NOMO-1 treated with DMSO at 0.1 percent for 48 hours (cell line): ENCODE measurements around the gene EYA3.

Experiments used
- DNase-seq: peaks from one replicate; lab custom pipeline; 2025; ENCODE audit not compliant: unreplicated experiment; lab: John Stamatoyannopoulos, UW

Gene EYA3

GRCh38 chr1:27971674-27972073 lies 116.7 kb downstream of the EYA3 start:
- DNase-seq: no peak

GRCh38 chr1:27970401-27970800 lies 118.0 kb downstream of the EYA3 start:
- DNase-seq: no peak

GRCh38 chr1:27968692-27969091 lies 119.7 kb downstream of the EYA3 start:
- no peak for DNase-seq

- DNase-seq: no peak
Observed at GRCh38 chr1:27967884-27968466, 120.4 kb downstream of the EYA3 start.

GRCh38 chr1:27967106-27967883 lies 121.1 kb downstream of the EYA3 start:
- DNase-seq: no peak

- DNase-seq: no peak
Observed at GRCh38 chr1:27966402-27967105, 121.9 kb downstream of the EYA3 start.

- DNase-seq: no peak
Observed at GRCh38 chr1:27963393-27963792, 125.0 kb downstream of the EYA3 start.

- DNase-seq: no peak
Observed at GRCh38 chr1:27961646-27962221, 126.7 kb downstream of the EYA3 start.

- DNase-seq: no peak
Observed at GRCh38 chr1:27960762-27961645, 127.4 kb downstream of the EYA3 start.

- peak; percentile 84 for DNase-seq
Observed at GRCh38 chr1:27959792-27960603, 128.4 kb downstream of the EYA3 start, which contains the start of gene XKR8. XKR8 (plus strand) TSS chr1:27959973; CDS start chr1:27960070, 97 bp downstream.

- DNase-seq: no peak
Observed at GRCh38 chr1:27958513-27958912, 129.9 kb downstream of the EYA3 start.

- no peak for DNase-seq
Observed at GRCh38 chr1:27957655-27958054, 130.8 kb downstream of the EYA3 start.

- no peak for DNase-seq
Observed at GRCh38 chr1:27956761-27957160, 131.6 kb downstream of the EYA3 start.

GRCh38 chr1:27955076-27955475 lies 133.3 kb downstream of the EYA3 start:
- no peak for DNase-seq

GRCh38 chr1:27954186-27954585 lies 134.2 kb downstream of the EYA3 start:
- no peak for DNase-seq

- no peak for DNase-seq
Observed at GRCh38 chr1:27952147-27952546, 136.3 kb downstream of the EYA3 start.

- no peak for DNase-seq
Observed at GRCh38 chr1:27951396-27951795, 137.0 kb downstream of the EYA3 start.

GRCh38 chr1:27949027-27949426 lies 139.4 kb downstream of the EYA3 start:
- no peak for DNase-seq

- no peak for DNase-seq
Observed at GRCh38 chr1:27945020-27945419, 143.4 kb downstream of the EYA3 start.
